Measurements from ENCODE around the gene PODNL1. TPM values are rescaled to one million over a fixed set of nuclear protein-coding genes. Genes with fewer than 3 reads are reported as not detected.

Gene PODNL1
- total RNA-seq, 1 donor from 2014 or later, result not detected

- no peak for FAIRE-seq
- Histone ChIP-seq H3K27me3 (ENCODE audit: control insufficient read depth, insufficient read depth, low read length) (no peaks in the 10 kb centered on the region), H3K4me3 (ENCODE audit: low read depth, low read length) (no peak overlapping the region), H3K36me3 (ENCODE audit: control insufficient read depth, insufficient read depth, low read length) (peaks cover 43% of the 10 kb centered on the region)
- TF ChIP-seq, protein P1, sequence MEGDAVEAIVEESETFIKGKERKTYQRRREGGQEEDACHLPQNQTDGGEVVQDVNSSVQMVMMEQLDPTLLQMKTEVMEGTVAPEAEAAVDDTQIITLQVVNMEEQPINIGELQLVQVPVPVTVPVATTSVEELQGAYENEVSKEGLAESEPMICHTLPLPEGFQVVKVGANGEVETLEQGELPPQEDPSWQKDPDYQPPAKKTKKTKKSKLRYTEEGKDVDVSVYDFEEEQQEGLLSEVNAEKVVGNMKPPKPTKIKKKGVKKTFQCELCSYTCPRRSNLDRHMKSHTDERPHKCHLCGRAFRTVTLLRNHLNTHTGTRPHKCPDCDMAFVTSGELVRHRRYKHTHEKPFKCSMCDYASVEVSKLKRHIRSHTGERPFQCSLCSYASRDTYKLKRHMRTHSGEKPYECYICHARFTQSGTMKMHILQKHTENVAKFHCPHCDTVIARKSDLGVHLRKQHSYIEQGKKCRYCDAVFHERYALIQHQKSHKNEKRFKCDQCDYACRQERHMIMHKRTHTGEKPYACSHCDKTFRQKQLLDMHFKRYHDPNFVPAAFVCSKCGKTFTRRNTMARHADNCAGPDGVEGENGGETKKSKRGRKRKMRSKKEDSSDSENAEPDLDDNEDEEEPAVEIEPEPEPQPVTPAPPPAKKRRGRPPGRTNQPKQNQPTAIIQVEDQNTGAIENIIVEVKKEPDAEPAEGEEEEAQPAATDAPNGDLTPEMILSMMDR (IDR thresholded peaks at IDR 0.05; ENCODE audit: insufficient read depth, low read length, severe bottlenecking), result no peak
- DNase-seq (ENCODE audit: low read depth), result no peak
Measured at GRCh38 chr19:13920524-13920923, 17.7 kb downstream of the PODNL1 start.

DNA sequence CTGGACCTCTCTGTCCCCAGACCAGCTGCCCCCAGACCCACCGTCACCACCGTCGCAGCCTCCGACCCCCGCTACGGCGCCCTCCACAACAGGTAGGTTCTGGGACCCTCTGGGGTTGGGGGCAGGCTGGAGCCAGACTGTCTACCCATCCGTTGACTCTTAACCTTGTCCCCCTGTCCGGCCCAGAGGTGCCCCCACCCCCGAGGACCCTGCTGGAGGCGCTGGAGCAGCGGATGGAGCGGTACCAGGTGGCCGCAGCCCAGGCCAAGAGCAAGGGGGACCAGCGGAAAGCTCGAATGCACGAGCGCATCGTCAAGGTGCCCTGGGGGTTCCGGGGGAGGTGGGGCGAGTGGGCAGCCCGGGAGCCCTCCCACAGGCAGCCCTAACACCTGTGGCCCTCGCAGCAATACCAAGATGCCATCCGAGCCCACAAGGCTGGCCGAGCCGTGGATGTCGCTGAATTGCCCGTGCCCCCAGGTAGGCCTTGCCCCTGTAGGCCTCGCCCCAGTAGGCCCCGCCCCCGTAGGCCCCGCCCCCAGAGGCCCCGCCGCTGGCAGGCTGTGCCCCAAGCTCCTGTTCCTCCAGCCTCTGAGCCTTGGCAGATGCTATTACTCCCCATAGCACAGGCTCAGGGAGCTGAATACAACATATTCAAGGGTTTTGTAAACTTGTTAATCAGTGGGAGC is 19.3 kb downstream of the PODNL1 start:
- Histone ChIP-seq H3K27me3 (ENCODE audit: control insufficient read depth, insufficient read depth, low read length) (no peaks in the 10 kb centered on the region), H3K36me3 (ENCODE audit: control insufficient read depth, insufficient read depth, low read length) (peaks cover 40% of the 10 kb centered on the region), H3K4me3 (ENCODE audit: low read depth, low read length) (no peak overlapping the region)
- TF ChIP-seq, protein P1 (IDR thresholded peaks at IDR 0.05; ENCODE audit: insufficient read depth, low read length, severe bottlenecking), result no peak
- FAIRE-seq (no peak), DNase-seq (ENCODE audit: low read depth) (no peak)

GRCh38 chr19:13917888-13918406 is 20.3 kb downstream of the PODNL1 start:
- Histone ChIP-seq H3K36me3 (ENCODE audit: control insufficient read depth, insufficient read depth, low read length) (peaks cover 40% of the 10 kb centered on the region), H3K4me3 (ENCODE audit: low read depth, low read length) (no peak overlapping the region), H3K27me3 (ENCODE audit: control insufficient read depth, insufficient read depth, low read length) (no peaks in the 10 kb centered on the region)
- FAIRE-seq, result no peak
- DNase-seq (ENCODE audit: low read depth), result no peak
- TF ChIP-seq, protein P1 (IDR thresholded peaks at IDR 0.05; ENCODE audit: insufficient read depth, low read length, severe bottlenecking), result no peak

DNA sequence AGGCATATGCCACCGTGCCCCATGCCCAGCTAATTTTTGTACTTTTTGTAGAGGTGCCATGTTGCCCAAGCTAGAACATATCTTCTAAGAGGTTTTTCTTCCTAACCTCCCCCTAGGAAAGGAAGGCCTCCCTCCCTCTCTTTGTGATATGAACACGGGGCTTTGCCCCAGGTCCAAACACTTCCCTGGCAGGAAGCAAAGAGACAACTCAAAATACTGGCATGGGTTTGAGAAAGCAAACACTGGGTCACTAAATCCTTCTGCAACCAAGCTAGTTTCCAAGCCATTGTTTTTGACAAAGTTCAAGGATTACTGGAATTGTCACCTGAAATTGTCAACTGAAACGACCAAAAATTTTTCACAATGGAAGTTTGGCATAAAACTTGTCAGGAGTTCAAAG is 23.4 kb downstream of the PODNL1 start:
- Histone ChIP-seq H3K27me3 (ENCODE audit: control insufficient read depth, insufficient read depth, low read length) (no peaks in the 10 kb centered on the region), H3K36me3 (ENCODE audit: control insufficient read depth, insufficient read depth, low read length) (peaks cover 21% of the 10 kb centered on the region), H3K4me3 (ENCODE audit: low read depth, low read length) (no peak overlapping the region)
- DNase-seq (ENCODE audit: low read depth) (no peak), FAIRE-seq (no peak)
- TF ChIP-seq, protein P1 (IDR thresholded peaks at IDR 0.05; ENCODE audit: insufficient read depth, low read length, severe bottlenecking), result no peak

DNA sequence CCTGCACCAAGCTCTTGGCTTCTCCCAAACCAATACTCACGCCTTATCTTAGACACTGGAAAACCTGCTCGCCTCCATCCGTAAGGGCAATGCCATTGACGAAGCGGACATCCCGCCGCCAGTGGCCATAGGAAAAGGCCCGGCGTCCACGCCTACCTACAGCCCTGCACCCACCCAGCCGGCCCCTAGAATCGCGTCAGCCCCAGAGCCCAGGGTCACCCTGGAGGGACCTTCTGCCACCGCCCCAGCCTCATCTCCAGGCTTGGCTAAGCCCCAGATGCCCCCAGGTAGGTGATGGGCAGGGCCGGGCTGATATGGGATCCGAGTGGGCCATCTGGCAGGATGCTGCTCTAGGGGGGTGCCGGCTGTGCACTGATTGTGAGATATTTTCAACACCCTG is 24.9 kb downstream of the PODNL1 start:
- FAIRE-seq (no peak), DNase-seq (ENCODE audit: low read depth) (no peak)
- H3K36me3 ChIP-seq (ENCODE audit: control insufficient read depth, insufficient read depth, low read length), result peaks cover 14% of the 10 kb centered on the region
- H3K4me3 ChIP-seq (ENCODE audit: low read depth, low read length), result no peak overlapping the region
- TF ChIP-seq, protein P1 (IDR thresholded peaks at IDR 0.05; ENCODE audit: insufficient read depth, low read length, severe bottlenecking), result no peak
- no peaks in the 10 kb centered on the region for H3K27me3 ChIP-seq (ENCODE audit: control insufficient read depth, insufficient read depth, low read length)

DNA sequence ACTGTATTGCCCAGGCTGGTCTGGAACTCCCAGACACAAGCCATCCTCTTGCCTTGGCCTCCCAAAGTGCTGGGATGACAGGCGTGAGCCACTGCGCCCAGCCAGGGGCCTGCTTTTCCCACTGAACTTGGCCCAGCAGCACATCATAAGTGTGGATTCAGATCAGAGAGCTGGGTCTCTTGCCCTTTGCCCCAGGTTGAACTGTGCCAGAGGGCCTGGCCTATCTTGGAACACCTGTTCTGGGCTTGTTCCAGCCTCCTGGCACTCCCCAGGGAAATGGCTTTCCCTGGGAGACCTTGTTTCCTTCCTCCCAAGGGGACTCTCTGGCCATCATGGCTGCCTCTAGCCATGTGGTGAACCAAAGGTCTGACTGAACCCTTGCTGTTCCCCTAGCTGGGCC is 28.8 kb downstream of the PODNL1 start:
- TF ChIP-seq, protein P1 (IDR thresholded peaks at IDR 0.05; ENCODE audit: insufficient read depth, low read length, severe bottlenecking), result no peak
- FAIRE-seq (no peak), DNase-seq (ENCODE audit: low read depth) (no peak)
- Histone ChIP-seq H3K27me3 (ENCODE audit: control insufficient read depth, insufficient read depth, low read length) (no peaks in the 10 kb centered on the region), H3K36me3 (ENCODE audit: control insufficient read depth, insufficient read depth, low read length) (peaks cover 10% of the 10 kb centered on the region), H3K4me3 (ENCODE audit: low read depth, low read length) (no peak overlapping the region)
